Neural progenitor cell (in vitro differentiated cells): ENCODE data around the gene CCDC6. TPM values are rescaled to one million over a fixed set of nuclear protein-coding genes. Genes with fewer than 3 reads are reported as not detected.

ENCODE experiments used
- DNase-seq: peaks from one replicate; pipeline ENCODE4 v3.0.0-alpha.2; 2016; ENCODE audit warnings: low spot score
- H2AFZ ChIP-seq: fragments of 200-600 bp; sonication (generic); replicated peaks from 2 replicates; pipeline ENCODE4 v1.6.1; 2016; ENCODE audit warnings: antibody characterized with exemption
- H3F3A ChIP-seq: fragments of 200-600 bp; sonication (generic); 2 replicates; pipeline ENCODE4 v1.6.1; 2016; ENCODE audit warnings: antibody characterized with exemption, low read depth
- H3K27ac ChIP-seq: fragments of 200-600 bp; sonication (generic); 2 replicates; pipeline ENCODE4 v1.5.1; 2016; ENCODE audit warnings: mild to moderate bottlenecking
- H3K27me3 ChIP-seq: fragments of 200-600 bp; sonication (generic); 2 replicates; pipeline ENCODE4 v1.6.1; 2016; ENCODE audit warnings: mild to moderate bottlenecking, moderate library complexity
- H3K36me3 ChIP-seq: fragments of 200-600 bp; sonication (generic); 2 replicates; pipeline ENCODE4 v1.5.1; 2016
- H3K4me1 ChIP-seq: fragments of 200-600 bp; sonication (generic); 2 replicates; pipeline ENCODE4 v1.6.1; 2016; ENCODE audit warnings: mixed run types
- H3K4me2 ChIP-seq: fragments of 200-600 bp; sonication (generic); 2 replicates; pipeline ENCODE4 v1.6.1; 2016
- H3K4me3 ChIP-seq: fragments of 200-600 bp; sonication (generic); 2 replicates; pipeline ENCODE4 v1.5.1; 2016
- H3K79me2 ChIP-seq: fragments of 200-600 bp; sonication (generic); 2 replicates; pipeline ENCODE4 v1.6.1; 2016; ENCODE audit warnings: low read depth
- H3K9ac ChIP-seq: fragments of 200-600 bp; sonication (generic); 2 replicates; pipeline ENCODE4 v1.6.1; 2016
- H3K9me3 ChIP-seq: fragments of 200-600 bp; sonication (generic); 2 replicates; pipeline ENCODE4 v1.5.1; 2016; ENCODE audit warnings: low read depth
- H4K20me1 ChIP-seq: fragments of 200-600 bp; sonication (generic); 2 replicates; pipeline ENCODE4 v1.6.1; 2016; ENCODE audit warnings: low read depth
- H3K27ac Mint-ChIP-seq: 3 replicates; pipeline ENCODE4 v1.8.0; 2021; ENCODE audit warnings: mixed read lengths
- H3K27me3 Mint-ChIP-seq: 2 replicates; pipeline ENCODE4 v1.8.0; 2022; ENCODE audit warnings: low read depth, mild to moderate bottlenecking, inconsistent platforms, moderate library complexity, mixed read lengths; ENCODE audit not compliant: insufficient read depth
- H3K36me3 Mint-ChIP-seq: 3 replicates; pipeline ENCODE4 v1.8.0; 2021; ENCODE audit warnings: mixed read lengths
- H3K4me1 Mint-ChIP-seq: 3 replicates; pipeline ENCODE4 v1.8.0; 2021; ENCODE audit warnings: mixed read lengths
- H3K4me3 Mint-ChIP-seq: 3 replicates; pipeline ENCODE4 v1.8.0; 2021; ENCODE audit warnings: mild to moderate bottlenecking, moderate library complexity, mixed read lengths
- H3K9me3 Mint-ChIP-seq: 3 replicates; pipeline ENCODE4 v1.8.0; 2020; ENCODE audit warnings: mixed read lengths
- EZH2 ChIP-seq: fragments of 200-600 bp; sonication (generic); IDR thresholded peaks from 2 replicates; pipeline ENCODE4 v1.6.1; 2017; ENCODE audit warnings: antibody characterized with exemption, mild to moderate bottlenecking, moderate library complexity
- EZH2phosphoT487 ChIP-seq: fragments of 200-600 bp; sonication (generic); IDR thresholded peaks from 2 replicates; pipeline ENCODE4 v1.6.1; 2017; ENCODE audit warnings: antibody characterized with exemption
- total RNA-seq: library from RNA; depleted of rRNA; stranded (reverse); fragments of >200 nt; gene quantifications from 2 replicates; pipeline ENCODE4 v1.2.3, GENCODE V29; 2015; ENCODE audit warnings: low replicate concordance
- TF ChIP-seq, protein P1 (sequence below): fragments of 200-600 bp; sonication (generic); IDR thresholded peaks from 2 replicates; pipeline ENCODE4 v1.5.1; 2017; ENCODE audit warnings: antibody characterized with exemption, mild to moderate bottlenecking

The CCDC6 gene
- total RNA-seq, 1 donor from 2014 or later = 29.4 TPM

DNA sequence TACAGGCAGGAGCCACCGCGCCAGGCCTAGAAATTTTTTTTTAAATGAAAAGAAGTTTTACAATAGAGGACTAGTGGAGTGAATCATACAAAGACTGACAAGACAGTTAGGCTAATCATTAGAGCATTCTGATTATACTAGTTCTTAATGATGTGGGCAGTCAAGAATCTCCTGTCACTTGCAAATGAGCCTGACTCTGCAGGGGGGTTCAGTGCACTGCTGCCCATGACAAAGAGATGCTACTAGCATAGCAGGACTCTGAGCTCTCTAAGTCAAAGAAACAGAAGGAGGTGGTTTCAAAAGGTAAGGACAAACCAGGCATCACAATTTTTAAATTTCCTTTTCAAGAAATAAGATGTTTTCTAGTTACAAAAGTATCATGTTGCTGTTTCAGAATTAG, 59.0 kb downstream of the CCDC6 start:
- TF ChIP-seq, protein P1, sequence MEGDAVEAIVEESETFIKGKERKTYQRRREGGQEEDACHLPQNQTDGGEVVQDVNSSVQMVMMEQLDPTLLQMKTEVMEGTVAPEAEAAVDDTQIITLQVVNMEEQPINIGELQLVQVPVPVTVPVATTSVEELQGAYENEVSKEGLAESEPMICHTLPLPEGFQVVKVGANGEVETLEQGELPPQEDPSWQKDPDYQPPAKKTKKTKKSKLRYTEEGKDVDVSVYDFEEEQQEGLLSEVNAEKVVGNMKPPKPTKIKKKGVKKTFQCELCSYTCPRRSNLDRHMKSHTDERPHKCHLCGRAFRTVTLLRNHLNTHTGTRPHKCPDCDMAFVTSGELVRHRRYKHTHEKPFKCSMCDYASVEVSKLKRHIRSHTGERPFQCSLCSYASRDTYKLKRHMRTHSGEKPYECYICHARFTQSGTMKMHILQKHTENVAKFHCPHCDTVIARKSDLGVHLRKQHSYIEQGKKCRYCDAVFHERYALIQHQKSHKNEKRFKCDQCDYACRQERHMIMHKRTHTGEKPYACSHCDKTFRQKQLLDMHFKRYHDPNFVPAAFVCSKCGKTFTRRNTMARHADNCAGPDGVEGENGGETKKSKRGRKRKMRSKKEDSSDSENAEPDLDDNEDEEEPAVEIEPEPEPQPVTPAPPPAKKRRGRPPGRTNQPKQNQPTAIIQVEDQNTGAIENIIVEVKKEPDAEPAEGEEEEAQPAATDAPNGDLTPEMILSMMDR = no peak
- no peak for TF ChIP-seq EZH2
- TF ChIP-seq EZH2phosphoT487 = no peak
- peak overlapping the region; percentile 60 for H3K27ac ChIP-seq
- Mint-ChIP-seq H3K4me1 (peaks cover 16% of the 10 kb centered on the region), H3K27ac (no peak overlapping the region), H3K27me3 (no peaks in the 10 kb centered on the region), H3K36me3 (peaks cover 33% of the 10 kb centered on the region), H3K9me3 (no peaks in the 10 kb centered on the region), H3K4me3 (no peak overlapping the region)
- DNase-seq = peak; percentile 79
- H3K9ac ChIP-seq = no peak overlapping the region
- peaks cover 19% of the 10 kb centered on the region for H4K20me1 ChIP-seq
- no peak overlapping the region for H3K4me3 ChIP-seq
- peaks cover 29% of the 10 kb centered on the region for H3K79me2 ChIP-seq
- no peak overlapping the region for H2AFZ ChIP-seq
- peaks cover 41% of the 10 kb centered on the region for H3K4me1 ChIP-seq
- no peaks in the 10 kb centered on the region for H3K27me3 ChIP-seq
- peaks cover 13% of the 10 kb centered on the region for H3K36me3 ChIP-seq
- H3K4me2 ChIP-seq = peak overlapping the region; percentile 25
- no peaks in the 10 kb centered on the region for H3K9me3 ChIP-seq
- H3F3A ChIP-seq = peaks cover 34% of the 10 kb centered on the region

DNA sequence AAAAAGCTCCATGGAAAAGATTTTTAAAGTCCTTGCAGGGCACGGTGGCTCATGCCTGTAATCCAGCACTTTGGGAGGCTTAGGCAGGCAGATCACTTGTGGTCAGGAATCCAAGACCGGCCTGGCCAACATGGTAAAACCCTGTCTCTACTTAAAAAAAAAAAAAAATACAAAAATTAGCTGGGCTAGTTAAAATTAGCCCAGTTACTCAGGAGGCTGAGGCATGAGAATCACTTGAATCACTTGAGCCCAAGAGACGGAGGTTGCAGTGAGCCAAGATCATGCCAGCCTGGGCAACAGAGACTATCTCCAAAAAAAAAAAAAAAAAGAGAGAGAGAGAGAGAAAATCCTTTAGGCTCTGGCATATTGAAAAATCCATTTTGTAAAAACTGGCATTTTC, 61.9 kb downstream of the CCDC6 start:
- Histone ChIP-seq H3K27me3 (no peaks in the 10 kb centered on the region), H3K9me3 (no peaks in the 10 kb centered on the region), H3K36me3 (peaks cover 13% of the 10 kb centered on the region), H3K4me3 (no peak overlapping the region), H3K4me1 (peaks cover 41% of the 10 kb centered on the region), H4K20me1 (peaks cover 19% of the 10 kb centered on the region), H3K4me2 (no peak overlapping the region), H3K27ac (no peak overlapping the region), H3K79me2 (peaks cover 40% of the 10 kb centered on the region), H3F3A (peaks cover 34% of the 10 kb centered on the region), H2AFZ (no peak overlapping the region), H3K9ac (no peak overlapping the region)
- Mint-ChIP-seq H3K9me3 (no peaks in the 10 kb centered on the region), H3K27ac (no peak overlapping the region), H3K4me1 (peaks cover 16% of the 10 kb centered on the region), H3K36me3 (peaks cover 39% of the 10 kb centered on the region), H3K4me3 (no peak overlapping the region), H3K27me3 (peaks cover 2% of the 10 kb centered on the region)
- TF ChIP-seq, protein P1 = no peak
- TF ChIP-seq EZH2phosphoT487 = no peak
- TF ChIP-seq EZH2 = no peak
- no peak for DNase-seq

DNA sequence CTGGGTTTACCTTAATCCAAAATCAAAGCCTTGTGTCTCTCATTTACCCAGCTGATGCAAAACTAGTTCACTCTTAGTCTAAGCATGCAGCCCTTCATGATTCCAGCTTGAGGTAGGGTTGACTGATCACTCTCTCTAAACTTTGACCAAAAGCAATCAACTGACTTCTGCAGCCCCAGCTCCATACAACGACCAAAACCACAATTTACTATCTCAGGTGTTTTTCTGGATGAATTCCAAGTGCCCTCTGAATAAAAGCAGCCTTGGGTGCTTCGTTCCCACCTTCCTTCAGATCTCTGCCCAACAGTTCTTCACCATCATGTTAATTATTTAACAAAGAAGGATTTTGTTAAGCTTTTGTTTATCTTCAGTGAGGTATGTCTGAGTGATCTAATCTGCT, 62.6 kb downstream of the CCDC6 start:
- DNase-seq = no peak
- Histone ChIP-seq H3K36me3 (peaks cover 13% of the 10 kb centered on the region), H2AFZ (no peak overlapping the region), H3K9me3 (no peaks in the 10 kb centered on the region), H4K20me1 (peaks cover 19% of the 10 kb centered on the region), H3K27ac (no peak overlapping the region), H3K4me1 (peaks cover 41% of the 10 kb centered on the region), H3K4me2 (peak overlapping the region; percentile 6), H3K4me3 (no peak overlapping the region), H3K27me3 (no peaks in the 10 kb centered on the region), H3K79me2 (peaks cover 40% of the 10 kb centered on the region), H3K9ac (no peak overlapping the region), H3F3A (peaks cover 28% of the 10 kb centered on the region)
- Mint-ChIP-seq H3K4me1 (peaks cover 16% of the 10 kb centered on the region), H3K4me3 (no peak overlapping the region), H3K27me3 (peaks cover 2% of the 10 kb centered on the region), H3K36me3 (peaks cover 39% of the 10 kb centered on the region), H3K27ac (no peak overlapping the region), H3K9me3 (no peaks in the 10 kb centered on the region)
- TF ChIP-seq, protein P1 = no peak
- TF ChIP-seq EZH2phosphoT487 (no peak), EZH2 (no peak)
